Amniotic stem cell (primary cell): ENCODE measurements around the gene SLC30A4.

Experiments
- DNase-seq: peaks from one replicate; lab custom pipeline; 2025; lab: John Stamatoyannopoulos, UW

The SLC30A4 gene

DNA sequence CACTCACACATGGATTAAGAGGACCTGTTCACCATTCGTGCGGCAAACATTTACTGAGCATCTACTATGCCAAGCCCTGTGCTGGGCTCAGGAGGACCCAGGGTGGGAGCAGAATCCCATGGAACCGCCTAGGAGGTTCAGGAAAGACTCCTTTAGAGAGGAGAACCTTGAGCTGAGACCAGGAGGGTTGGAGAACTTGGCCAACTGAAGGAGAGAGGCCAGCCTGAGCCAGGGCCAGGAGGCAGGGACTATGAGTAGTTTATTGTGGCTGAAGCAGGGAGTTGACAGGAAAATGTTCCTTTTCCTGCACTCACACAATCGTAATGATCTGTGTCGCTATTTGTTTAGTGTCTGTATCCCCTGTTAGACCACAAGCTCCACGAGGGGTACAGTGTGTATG is 71.3 kb downstream of the SLC30A4 start:
- no peak for DNase-seq

DNA sequence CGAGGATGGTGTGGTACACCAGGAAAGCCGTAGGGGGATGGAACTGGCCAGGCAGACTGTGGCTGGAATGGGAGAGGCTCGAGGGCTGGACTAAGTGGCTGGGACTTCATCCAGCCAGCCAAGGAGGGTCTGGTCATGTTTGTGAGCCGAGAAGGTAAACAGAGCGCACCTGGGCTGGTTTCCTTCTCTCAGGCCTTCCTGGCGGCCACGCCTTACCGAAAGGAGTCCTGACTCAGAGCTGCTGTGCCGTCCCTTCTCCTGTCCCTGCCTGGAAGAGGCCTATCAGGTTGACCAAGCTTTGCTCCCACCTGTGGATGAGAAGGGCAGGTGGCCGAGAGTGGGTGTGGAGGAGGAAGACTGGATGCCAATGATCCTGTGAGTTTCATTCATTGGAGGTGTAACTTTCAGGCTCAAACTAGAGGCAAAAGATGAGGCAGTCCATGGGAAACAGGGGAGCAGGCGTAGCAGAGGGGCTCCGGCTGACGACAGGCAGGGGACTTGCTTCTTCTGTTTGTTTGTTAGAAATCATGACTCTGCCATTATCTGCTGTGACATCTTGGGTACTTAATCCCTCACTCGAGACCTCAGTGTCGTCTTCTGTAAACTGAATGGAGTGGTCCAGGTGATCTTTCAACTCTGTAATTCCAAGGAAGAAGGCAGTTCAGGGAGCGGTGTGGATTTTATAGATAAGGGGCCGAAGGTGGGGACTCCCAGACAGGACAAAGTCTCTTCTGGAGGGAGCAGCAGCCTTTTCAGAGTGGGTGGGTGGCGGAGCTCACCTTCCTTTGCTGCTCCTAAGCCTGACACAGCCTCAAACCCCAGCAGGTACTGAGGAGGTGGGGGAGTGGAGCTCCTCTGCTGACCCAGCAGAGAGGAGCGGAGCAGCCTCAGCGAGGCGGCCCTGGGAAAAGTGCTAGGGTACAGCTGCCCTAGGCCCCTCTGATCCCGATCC is 72.4 kb downstream of the SLC30A4 start:
- DNase-seq: no peak

DNA sequence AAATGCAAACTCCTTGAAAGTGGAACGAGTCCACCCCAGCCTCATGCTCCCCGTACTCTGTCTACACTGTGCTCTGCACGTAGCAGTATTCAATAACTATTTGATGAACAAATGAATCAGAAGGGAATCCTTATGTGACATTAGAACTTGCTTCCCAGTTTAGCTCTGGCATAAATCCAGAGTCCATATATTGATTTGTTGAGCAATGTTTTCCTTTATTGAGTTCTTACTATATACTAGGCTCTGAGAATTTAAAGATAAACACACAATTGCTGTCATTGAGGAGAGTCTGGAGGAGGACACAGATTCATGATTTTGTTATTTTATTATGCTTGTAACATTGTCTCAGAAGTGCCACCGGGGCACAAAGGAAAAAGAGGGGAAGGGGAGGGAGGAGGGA is 73.2 kb downstream of the SLC30A4 start:
- DNase-seq: no peak

DNA sequence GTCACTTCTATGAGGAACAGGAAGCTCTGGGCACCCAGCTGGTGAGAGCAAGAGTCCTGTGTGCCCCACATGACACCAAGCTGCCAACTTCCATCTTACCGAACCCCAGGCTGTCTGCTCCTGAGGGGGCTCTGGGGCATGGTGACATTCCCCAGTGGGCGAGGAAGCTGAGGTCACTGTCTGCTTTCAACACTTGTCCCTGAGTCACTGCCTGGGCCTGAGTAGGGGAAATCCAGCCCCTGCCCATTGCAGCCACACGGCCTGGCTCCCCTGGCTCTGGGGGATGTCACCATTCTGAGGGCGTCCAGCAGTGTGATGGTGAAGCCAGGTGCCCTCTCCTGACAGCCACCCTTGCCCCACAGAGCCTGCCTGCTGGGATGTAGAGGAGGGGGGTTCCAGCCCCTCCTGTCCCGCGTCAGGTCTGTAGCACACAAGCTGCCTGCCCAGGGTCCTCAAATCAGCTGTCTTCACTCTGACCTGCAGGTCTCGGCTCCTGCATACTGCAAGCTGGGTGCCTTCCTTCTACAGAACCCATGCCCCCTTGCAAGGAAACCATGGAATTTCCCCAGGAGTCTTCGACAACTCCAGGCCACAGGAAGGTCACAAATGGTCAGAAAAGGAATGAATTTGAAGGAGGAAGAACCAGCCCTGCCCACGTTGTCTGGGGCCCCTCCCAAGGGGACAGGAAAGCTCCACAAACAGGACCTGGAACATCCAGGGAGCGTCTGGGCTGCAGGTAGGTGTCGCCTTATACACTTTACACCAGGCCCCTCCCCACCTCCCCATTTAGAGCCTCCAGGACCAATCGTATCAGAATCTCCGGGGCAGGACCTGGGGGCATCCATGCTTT is 74.3 kb downstream of the SLC30A4 start:
- DNase-seq: no peak

DNA sequence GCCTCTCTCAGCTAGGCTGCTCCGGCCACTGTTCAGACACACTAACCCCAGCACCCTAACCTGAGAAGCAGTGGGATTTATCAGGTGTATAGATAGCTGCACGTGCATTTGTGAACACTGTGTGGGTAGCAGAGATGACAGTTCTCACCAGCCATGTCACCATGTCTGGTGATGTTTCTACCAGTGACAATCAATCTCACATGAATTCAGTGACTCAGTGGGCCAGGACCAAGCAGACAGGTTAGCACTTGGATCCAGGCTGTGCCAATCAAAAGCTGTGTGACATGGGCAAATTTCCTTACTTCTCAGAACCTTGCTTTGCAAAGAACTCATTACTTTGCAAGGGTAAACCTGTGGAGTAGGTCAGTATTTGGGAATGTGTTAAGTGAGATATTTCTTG is 78.9 kb downstream of the SLC30A4 start:
- DNase-seq: no peak

DNA sequence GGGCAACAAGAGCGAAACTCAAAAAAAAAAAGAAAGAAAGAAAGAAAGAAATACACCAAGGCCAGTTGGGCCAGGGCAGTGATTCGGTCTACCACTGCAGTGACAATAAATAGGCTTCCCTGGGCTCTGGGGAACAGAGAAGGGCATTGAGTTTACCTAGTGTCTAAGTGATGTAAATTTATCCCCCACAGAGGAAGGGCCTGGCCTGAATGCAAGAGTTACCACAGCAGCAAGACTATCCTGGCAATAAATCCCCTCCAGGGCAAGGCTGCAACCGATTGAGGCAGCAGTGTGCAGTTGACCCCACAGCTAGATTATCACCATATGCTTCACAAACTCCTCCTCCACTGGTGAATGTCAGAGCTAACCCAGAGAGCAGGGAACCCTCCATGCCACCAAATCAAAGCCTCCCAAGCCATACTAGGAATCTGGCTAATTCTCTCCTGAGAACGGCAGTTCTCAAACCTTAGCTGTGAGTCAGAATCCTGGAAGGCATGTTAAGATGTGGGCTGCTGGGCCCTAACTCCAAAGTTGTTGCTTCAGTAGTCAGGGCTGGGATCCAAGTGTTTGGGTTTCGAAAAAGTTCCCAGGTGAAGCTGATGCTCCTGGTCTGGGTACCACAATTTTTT is 79.9 kb downstream of the SLC30A4 start:
- no peak for DNase-seq

DNA sequence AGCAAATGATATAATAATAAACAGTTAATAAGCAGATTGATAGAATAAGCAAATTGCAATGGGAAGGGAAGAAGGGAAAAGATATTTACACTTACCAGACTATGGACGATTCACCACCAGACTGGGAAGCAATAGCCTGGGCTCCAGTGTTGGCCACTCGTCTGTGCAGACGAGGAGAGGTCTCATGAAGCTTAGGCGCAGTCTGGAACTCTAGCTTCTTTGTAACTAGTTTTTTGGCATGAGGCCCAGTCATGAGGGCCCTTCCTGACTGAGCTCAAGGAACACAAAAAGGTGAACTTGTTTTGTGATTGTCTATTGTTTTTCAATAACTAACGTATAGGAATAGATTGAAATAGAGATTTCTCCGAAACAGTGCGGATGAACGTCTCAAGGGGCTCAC is 80.9 kb downstream of the SLC30A4 start:
- no peak for DNase-seq

DNA sequence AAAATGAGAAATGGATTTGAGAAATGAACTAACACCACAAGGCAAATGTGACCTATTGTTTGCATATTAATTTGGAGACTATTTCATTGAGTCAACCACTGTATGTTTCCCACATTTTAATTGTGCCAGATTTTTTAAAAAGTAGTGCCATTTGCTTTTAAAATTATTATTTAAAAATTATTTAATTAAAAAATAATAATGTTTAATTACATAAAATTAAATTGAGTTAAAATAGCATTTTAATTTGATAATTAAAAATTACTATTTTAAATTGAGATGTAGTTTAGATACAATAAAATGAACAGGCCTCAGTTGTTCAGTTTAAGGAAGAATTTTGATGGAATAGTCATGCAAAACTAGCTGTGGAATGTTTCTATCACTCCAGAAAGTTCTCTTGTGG is 81.5 kb downstream of the SLC30A4 start:
- DNase-seq: no peak

DNA sequence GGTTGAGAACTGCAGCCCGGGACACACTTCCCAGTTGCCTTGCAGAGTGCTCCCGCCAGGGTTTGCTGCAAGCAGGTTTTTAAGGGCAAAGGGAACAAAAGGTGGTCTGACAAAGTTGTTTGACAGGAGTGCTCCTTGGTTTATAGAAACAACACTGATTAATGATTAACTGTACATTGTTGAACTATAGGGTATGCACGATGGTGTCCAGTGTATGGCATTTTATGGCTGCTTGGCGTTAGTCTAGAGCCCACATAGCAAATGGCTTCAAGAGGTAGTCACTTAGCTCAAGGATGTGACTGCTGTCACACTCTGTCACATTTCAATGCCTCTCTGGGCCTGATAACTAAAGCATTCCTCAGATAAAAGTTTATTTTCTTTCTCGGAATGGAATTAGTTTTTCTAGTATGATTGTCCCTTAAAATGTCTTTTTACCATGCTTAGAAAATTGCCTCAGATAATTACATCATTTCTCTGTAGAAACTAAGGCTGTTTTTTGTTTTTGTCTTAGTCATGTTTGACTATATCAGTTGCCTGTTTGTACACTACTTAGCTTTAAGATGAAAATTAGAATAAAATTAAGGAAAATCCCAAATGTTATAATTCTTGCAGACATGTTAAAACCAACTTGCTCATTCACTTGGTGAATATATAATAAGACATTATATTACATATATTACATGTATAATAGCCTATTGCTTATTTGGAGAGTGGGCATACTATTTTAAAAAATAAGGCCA is 82.9 kb downstream of the SLC30A4 start:
- DNase-seq: no peak

DNA sequence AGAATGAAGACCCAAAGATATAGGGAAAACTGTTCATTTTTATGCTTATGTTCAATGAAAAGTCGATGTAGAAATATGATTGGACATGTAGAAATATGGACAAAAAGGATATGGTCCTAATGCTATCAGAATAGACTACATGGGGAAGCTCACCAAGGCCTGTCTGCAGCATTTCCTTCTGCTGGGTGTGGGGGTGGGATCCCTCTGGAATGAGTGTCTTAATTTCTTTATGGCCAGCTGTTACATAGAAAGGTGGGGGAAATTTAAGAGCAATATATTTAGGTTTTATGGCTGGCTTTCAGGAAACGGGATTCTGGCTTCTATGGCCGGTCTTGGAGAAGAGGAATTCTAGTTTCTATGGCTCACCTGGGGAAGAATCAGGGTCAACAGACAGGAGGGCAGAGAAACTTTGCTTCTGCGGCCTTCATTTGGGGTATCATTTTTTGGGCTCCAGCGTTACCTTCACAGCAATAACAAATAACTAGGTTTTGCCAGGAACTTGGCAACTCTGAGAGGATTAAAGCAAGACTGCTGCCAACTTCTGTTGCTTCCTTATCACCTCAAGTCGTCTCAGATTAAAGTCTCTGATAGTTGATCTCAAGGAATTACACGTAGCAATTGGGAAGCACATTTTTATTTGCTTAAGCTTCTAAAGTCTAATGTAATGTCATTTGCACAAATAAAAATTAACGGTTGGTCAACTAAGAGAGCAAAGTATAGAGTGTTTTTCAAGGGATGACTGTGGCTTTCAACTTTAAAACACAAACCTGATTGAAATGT is 87.2 kb downstream of the SLC30A4 start:
- DNase-seq: no peak

DNA sequence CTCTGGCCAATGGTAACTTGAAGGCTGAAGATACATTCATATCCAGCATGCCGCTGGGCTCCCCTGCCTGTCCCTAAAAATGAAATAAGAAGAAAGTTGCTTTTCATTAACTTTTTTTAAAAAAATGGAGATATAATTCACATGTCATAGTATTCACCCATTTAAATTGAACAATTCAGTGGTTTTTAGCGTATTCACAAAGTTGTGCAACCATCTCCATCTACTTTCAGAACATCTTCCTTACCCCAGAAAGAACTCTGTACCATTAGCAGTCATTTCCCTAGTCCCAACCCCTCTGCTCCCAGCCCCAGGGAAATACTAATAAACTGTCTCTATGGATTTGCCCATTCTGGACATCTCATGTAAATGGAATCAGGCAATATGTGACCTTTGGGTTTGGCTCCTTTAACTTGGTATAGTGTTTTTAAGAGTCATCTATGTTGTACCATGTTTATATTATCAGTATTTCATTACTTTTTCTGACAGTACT is 88.4 kb downstream of the SLC30A4 start:
- DNase-seq: no peak

DNA sequence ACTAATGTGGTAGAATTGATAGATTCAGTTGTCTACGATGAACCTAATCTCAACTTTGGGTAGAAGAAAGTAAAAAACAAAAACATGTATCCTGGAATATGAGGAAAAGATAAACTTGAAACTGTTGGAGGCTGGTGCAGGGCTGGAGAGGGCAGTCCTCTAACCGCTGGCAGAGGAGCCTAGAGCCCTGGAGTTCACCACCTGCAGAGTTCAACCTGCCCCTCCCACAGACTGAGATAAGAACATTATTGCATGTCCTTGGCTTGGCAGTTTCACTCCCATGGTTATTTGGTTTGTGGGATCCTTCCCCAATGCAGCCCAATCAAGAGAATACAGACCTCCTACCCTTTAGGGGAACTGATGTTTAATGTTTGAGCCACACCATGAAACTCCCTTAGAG is 91.0 kb downstream of the SLC30A4 start:
- DNase-seq: no peak

DNA sequence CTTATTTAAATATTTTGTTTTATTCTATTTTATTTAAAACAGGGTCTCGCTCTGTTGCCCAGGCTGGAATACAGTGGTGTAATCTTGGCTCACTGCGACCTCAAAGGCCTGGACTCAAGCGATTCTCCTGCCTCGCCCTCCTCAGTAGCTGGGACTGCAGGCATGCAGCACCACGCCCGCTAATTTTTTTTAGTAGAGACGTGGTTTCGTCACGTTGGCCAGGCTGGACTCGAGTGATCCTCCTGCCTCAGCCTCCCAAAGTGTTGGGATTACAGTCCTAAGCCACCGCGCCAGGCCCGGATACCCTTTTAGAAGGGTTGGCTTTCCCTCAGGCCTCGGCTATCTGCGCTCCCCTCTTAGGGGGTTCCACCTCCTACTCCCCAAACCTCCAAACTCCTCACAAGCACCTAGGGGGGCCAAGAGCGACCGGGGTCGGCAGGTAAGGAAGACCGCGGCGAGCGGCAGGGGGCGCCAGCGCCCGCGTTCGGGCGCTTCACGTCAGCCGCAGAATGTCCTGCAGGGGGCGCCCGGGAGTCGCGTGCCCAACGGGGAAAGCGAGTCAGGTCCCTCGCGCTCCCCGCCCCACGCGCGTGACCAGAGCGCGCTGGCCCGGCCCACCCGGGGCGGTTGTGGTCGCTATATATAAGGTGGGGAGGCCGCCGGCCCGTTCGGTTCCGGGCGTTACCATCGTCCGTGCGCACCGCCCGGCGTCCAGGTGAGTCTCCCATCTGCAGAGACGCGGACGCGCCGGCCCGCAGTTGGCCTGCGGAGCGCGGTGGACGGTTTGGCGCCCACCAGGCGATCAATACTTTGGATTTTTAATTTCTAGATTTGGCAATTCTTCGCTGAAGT is 92.4 kb downstream of the SLC30A4 start:
- DNase-seq: no peak
